ENCODE data around the gene MARCHF11. TPM values are rescaled to one million over a fixed set of nuclear protein-coding genes. Genes with fewer than 3 reads are reported as not detected.

The MARCHF11 gene
- total and polyA plus RNA-seq, 2 of the 8 experiments (the other 6 are each of a cell fraction or from before 2014, with no cell fraction given) = 0.27 to 0.82 TPM

GRCh38 chr5:16028708-16029107, 150.9 kb downstream of the MARCHF11 start (continued):
- TF ChIP-seq RFX5 (IDR thresholded peaks at IDR 0.05; ENCODE audit: borderline replicate concordance, low read depth, low read length) (no peak), TAF7 (optimal IDR thresholded peaks at IDR 0.05; ENCODE audit: borderline replicate concordance, low read depth, low read length) (no peak), ATF3 (IDR thresholded peaks at IDR 0.05; ENCODE audit: insufficient read depth, low read depth, low read length) (no peak), KDM4A (IDR thresholded peaks at IDR 0.05; ENCODE audit: low read depth, low read length, severe bottlenecking) (no peak), MAFK (IDR thresholded peaks at IDR 0.05; ENCODE audit: low read depth, low read length) (no peak)

Data from H1 (cell line).